Ectodermal cell (in vitro differentiated cells): ENCODE measurements around the gene CERT1.
"Not testable (repeated sequence)": the region's sequence is repeated elsewhere in the genome, so short reads cannot be mapped to it uniquely, and the experiment has no call there.

ENCODE experiments used
- H3K27ac ChIP-seq: 2 replicates; pipeline ENCODE4 v1.7.0; 2013; ENCODE audit warnings: mild to moderate bottlenecking, low read depth, low read length; ENCODE audit not compliant: insufficient read depth, poor library complexity, severe bottlenecking
- H3K27me3 ChIP-seq: 2 replicates; pipeline ENCODE4 v1.7.0; 2013; ENCODE audit warnings: mild to moderate bottlenecking, low read length; ENCODE audit not compliant: insufficient read depth, control insufficient read depth, poor library complexity, severe bottlenecking
- H3K36me3 ChIP-seq: one replicate; pipeline ENCODE4 v1.7.0; 2013; ENCODE audit warnings: low read length; ENCODE audit not compliant: control insufficient read depth, insufficient read depth
- H3K4me1 ChIP-seq: one replicate; pipeline ENCODE4 v1.7.0; 2013; ENCODE audit warnings: low read length; ENCODE audit not compliant: control insufficient read depth, insufficient read depth
- H3K4me3 ChIP-seq: 2 replicates; pipeline ENCODE4 v1.7.0; 2013; ENCODE audit warnings: low read depth, low read length, control low read depth; ENCODE audit not compliant: insufficient read depth
- H3K9me3 ChIP-seq: 2 replicates; pipeline ENCODE4 v1.7.0; 2013; ENCODE audit warnings: mild to moderate bottlenecking, low read length, moderate library complexity; ENCODE audit not compliant: control insufficient read depth
- WGBS, 2 experiments: methylation state at CpG; one replicate each; pipeline ENCODE4 v1.1.7; 2013; ENCODE audit warnings: missing lambda C conversion rate in 2 of 2; 5-methylcytosine and 5-hydroxymethylcytosine counted together

Gene CERT1

DNA sequence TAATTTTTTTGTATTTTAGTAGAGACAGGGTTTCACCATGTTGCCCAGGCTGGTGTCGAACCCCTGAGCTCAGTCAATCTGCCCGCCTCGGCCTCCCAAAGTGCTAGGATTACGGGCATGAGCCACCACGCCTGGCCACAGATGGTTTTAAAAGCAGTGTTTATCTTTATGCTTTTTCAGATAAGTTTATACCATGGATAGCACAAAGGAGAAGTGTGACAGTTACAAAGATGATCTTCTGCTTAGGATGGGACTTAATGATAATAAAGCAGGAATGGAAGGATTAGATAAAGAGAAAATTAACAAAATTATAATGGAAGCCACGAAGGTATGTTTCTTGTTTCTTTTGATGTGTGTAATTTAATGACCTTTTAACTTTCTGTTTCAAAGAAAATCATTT lies 35.4 kb upstream of the CERT1 start:
- WGBS, 2 experiments = 89 to 94% methylated on average over 5 to 6 of the region's 6 CpGs
- Histone ChIP-seq H3K36me3 (no peaks in the 10 kb centered on the region), H3K27me3 (no peaks in the 10 kb centered on the region), H3K4me1 (no peaks in the 10 kb centered on the region), H3K4me3 (no peak overlapping the region), H3K9me3 (no peaks in the 10 kb centered on the region), H3K27ac (no peak overlapping the region)

DNA sequence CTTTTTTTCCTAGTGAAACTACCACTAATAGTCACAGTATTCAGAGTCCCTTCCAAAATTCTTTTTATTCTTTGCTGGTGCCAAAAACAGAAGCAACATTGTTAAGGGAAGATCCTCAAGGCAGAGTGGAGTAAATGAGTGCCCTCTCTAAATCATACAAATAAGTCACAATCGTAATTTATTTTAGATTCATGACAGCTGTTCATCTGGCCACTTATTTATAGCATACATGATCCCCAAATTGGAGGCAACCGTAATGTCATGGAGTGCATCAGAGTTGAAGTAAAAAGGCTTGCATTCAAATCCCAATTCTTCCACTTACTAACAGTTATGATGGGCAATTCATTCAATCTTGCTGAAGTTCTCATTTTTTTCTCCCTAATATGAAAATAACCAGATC lies 33.7 kb upstream of the CERT1 start:
- Histone ChIP-seq H3K9me3 (no peaks in the 10 kb centered on the region), H3K4me3 (no peak overlapping the region), H3K36me3 (no peaks in the 10 kb centered on the region), H3K27me3 (no peaks in the 10 kb centered on the region), H3K27ac (no peak overlapping the region), H3K4me1 (no peaks in the 10 kb centered on the region)
- 90 to 91% methylated on average over 2 of the region's 2 CpGs for WGBS, 2 experiments

DNA sequence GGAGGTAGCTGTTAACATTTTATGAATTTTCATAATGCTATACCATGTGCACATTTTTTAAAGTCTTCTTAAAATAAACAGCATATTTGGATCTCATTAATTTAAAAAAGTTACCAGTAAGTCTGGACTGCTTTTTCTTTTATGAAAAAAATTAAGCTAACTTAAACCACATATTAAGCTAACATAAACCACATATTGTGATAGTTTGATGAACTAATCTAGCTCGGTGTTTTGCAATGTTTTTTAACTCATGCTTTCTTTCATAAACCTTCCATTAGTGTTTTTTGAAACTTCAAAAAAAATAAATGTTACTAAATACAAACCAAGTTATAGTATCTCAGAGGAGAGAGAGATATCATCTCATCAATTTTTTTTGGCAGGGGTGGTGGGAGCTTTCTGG lies 26.8 kb upstream of the CERT1 start:
- WGBS, 2 experiments = 100% methylated on average over 1 of the region's 1 CpG; no CpG with 5 or more reads in 1 of the 2 experiments
- Histone ChIP-seq H3K4me3 (no peak overlapping the region), H3K9me3 (no peaks in the 10 kb centered on the region), H3K36me3 (peaks cover 5% of the 10 kb centered on the region), H3K4me1 (no peaks in the 10 kb centered on the region), H3K27ac (no peak overlapping the region), H3K27me3 (no peaks in the 10 kb centered on the region)

DNA sequence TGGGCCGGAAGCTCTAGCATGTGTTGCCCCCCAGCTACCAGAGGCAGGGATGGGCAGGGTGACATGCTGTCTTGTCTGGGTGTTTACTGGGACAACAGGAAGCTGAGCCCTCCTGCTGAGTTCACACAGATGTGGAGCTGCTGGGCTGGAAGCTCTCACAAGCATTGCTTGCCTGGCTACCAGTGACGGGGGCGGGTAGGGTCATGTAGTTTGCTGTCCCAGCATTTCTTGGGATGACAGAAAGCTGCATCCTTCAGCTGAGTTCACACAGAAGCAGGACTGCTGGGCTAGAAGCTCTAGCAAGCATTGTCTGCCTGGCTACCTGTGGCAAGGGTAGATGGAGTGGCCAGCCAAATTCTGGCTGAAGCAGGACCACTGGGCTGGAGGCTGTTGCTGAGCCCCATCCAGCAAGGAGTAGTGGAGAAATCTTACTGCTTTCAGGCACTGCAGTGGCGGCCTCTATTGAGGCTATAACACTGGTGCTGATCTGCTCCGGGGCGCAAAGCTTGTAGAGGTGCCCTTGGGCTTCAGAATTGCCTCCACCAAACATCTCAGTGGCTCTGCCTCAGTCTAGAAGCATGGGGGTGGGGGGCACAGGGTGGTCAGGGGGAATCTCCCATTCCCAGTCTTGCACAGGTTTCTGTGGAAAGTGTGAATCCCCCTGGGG lies 25.4 kb upstream of the CERT1 start:
- H3K36me3 ChIP-seq = peaks cover 5% of the 10 kb centered on the region
- no peaks in the 10 kb centered on the region for H3K27me3 ChIP-seq
- no peak overlapping the region for H3K27ac ChIP-seq
- 87 to 92% methylated on average over 6 of the region's 6 CpGs for WGBS, 2 experiments
- no peak overlapping the region for H3K4me3 ChIP-seq
- no peaks in the 10 kb centered on the region for H3K9me3 ChIP-seq
- H3K4me1 ChIP-seq = no peaks in the 10 kb centered on the region

DNA sequence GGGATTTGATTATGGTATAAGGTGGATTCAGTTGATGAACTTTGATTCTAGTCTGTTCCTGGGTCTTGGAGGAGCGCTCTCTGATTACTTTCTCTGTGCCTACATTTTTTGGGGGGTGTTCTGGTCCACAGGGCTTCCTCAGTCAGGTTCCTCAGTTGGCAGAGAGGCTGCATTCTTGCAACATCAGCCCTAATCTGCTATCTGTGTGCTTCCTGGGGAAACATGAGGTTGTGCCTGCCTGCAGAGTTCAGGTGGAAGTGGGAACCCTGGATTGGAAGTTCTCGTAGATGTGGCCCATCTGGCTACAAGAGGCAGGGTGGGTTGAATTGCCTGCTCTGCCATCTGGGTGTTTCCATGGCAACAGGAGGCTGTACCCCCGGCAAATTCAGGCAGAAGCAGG lies 24.7 kb upstream of the CERT1 start:
- 96 to 99% methylated on average over 3 of the region's 3 CpGs for WGBS, 2 experiments
- Histone ChIP-seq H3K27me3 (no peaks in the 10 kb centered on the region), H3K36me3 (peaks cover 5% of the 10 kb centered on the region)

DNA sequence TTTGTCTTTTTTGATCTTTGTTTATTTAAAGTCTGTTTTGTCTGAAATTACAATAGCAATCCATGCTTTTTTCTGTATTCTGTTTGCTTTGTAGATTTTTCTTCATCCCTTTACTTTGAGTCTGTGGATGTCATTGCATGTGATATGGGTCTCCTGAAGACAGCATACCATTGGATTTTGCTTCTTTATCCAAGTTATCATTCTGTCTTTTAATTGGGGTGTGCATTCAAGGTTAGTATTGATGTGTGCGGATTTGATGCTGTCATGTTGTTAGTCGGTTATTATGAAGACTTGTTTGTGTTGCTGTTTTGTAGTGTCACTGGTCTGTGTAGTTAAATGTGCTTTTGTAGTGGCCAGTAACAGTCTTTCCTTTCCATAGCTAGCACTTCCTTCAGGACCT lies 23.3 kb upstream of the CERT1 start:
- H3K9me3 ChIP-seq = no peaks in the 10 kb centered on the region
- no peaks in the 10 kb centered on the region for H3K27me3 ChIP-seq
- 69 to 70% methylated on average over 2 of the region's 2 CpGs for WGBS, 2 experiments
- peaks cover 5% of the 10 kb centered on the region for H3K36me3 ChIP-seq
- no peak overlapping the region for H3K27ac ChIP-seq
- no peaks in the 10 kb centered on the region for H3K4me1 ChIP-seq
- H3K4me3 ChIP-seq = no peak overlapping the region

More for the DNA sequence above, 24.7 kb upstream of the CERT1 start:
- H3K4me3 ChIP-seq = no peak overlapping the region
- no peaks in the 10 kb centered on the region for H3K4me1 ChIP-seq
- no peaks in the 10 kb centered on the region for H3K9me3 ChIP-seq
- no peak overlapping the region for H3K27ac ChIP-seq

DNA sequence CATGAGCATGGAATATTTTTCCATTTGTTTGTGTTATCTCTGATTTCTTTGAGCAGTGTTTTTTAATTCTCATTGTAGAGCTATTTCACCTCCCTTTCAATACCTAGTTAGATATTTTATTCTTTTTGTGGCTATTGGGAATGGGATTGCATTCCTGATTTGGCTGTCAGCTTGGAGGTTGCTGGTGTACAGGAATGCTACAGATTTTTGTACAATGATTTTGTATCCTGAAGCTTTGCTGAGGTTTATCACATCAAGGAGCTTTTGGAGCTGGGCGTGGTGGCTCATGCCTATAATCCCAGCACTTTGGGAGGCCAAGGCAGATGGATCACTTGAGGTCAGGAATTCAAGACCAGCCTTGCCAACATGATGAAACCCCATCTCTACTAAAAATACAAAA lies 22.3 kb upstream of the CERT1 start:
- H3K4me1 ChIP-seq, H3K27ac ChIP-seq, H3K27me3 ChIP-seq, H3K36me3 ChIP-seq, H3K9me3 ChIP-seq, H3K4me3 ChIP-seq: not testable (repeated sequence)
- WGBS, 2 experiments = 84 to 86% methylated on average over 1 of the region's 1 CpG

DNA sequence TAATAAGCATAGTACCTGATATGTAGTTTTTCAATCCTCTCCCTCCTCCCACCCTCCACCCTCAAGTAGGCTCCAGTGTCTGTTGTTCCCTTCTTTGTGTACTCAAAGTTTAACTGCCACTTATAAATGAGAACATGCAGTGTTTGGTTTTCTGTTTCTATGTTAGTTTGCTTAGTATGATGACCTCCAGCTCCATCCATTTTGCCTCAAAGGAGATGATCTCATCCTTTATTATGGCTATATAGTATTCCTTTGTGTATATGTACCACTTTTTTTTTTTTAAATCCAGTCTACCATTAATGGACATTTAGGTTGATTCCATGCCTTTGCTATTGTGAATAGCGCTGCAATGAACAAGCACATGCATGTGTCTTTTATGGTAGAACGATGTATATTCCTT lies 20.8 kb upstream of the CERT1 start:
- Histone ChIP-seq H3K27me3 (no peaks in the 10 kb centered on the region), H3K9me3 (no peaks in the 10 kb centered on the region), H3K36me3 (peaks cover 5% of the 10 kb centered on the region), H3K4me1 (no peaks in the 10 kb centered on the region), H3K27ac (no peak overlapping the region), H3K4me3 (no peak overlapping the region)
- 85 to 100% methylated on average over 2 of the region's 2 CpGs for WGBS, 2 experiments

DNA sequence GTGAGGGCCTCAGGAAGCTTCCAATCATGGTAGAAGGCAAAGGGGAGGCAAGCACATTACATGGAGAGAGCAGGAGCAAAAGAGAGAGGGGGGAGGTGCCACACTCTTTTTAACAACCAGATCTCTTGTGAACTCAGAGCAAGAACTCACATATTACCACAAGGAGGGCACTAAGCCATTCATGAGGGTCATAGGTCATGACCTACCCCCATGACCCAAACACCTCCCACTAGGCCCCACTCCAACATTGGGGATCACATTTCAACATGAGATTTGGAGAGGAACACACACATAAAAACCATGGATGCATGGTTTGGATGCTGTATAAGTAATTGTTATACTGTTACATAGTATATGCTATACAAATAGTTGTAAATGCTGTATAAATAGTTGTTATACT lies 17.8 kb upstream of the CERT1 start:
- Histone ChIP-seq H3K27me3 (no peaks in the 10 kb centered on the region), H3K27ac (no peak overlapping the region), H3K36me3 (no peaks in the 10 kb centered on the region), H3K4me3 (no peak overlapping the region), H3K9me3 (no peaks in the 10 kb centered on the region), H3K4me1 (no peaks in the 10 kb centered on the region)

DNA sequence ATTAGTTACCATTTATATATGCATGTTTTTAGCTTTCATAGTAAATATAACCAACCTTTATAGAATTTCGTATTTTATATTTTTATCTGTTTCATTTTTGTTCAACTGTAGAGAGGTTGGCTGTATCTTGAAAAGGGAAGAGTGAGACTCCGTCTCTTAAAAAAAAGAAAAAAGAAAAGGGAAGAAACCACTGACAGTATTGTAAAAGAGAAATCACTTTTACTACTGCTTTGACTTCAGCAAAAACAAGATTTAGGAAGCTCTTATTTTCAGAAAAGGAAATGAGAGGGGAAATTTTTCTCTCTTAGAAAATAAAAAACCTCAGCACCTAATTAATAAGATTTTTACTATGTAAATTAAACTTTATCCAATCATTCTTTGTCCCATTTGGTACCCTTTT lies 14.6 kb upstream of the CERT1 start:
- Histone ChIP-seq H3K36me3 (no peaks in the 10 kb centered on the region), H3K4me1 (no peaks in the 10 kb centered on the region), H3K4me3 (no peak overlapping the region), H3K27ac (no peak overlapping the region), H3K9me3 (no peaks in the 10 kb centered on the region), H3K27me3 (no peaks in the 10 kb centered on the region)
- WGBS, 2 experiments = 100% methylated on average over 1 of the region's 2 CpGs; no CpG with 5 or more reads in 1 of the 2 experiments

DNA sequence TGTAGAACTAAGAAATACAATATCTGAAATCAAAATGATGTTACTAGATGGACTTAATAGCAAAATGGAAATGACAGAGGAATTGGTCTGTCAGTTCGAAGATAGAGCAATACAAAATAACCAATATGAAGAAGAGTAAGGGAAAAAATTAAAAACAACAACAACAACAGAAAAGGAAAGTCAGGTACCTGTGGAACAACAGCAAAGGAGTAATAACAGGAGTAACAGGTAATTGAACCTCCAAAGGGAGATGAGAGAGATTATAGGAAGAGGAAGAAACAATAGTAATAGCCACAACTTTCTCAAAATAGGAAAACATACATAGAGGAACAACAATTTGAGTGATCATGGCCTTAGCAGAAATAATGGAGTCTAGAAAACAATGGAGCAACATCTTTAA lies 13.9 kb upstream of the CERT1 start:
- Histone ChIP-seq H3K36me3 (no peaks in the 10 kb centered on the region), H3K27me3 (no peaks in the 10 kb centered on the region), H3K4me1 (no peaks in the 10 kb centered on the region), H3K27ac (no peak overlapping the region), H3K9me3 (no peaks in the 10 kb centered on the region), H3K4me3 (no peak overlapping the region)
- no CpG with 5 or more reads among the region's 1 CpG for WGBS, 2 experiments
